ENCODE measurements around the gene TMEM9.

- no peak for TF ChIP-seq CTCF (IDR thresholded peaks at IDR 0.05)
- no peak for TF ChIP-seq POLR2A (IDR thresholded peaks at IDR 0.05)
Observed at GRCh38 chr1:201172999-201173610, 18.8 kb upstream of the TMEM9 start.

Measured in stomach (tissue), 4 donors.